ENCODE measurements around the gene UBR4.

The UBR4 gene

DNA sequence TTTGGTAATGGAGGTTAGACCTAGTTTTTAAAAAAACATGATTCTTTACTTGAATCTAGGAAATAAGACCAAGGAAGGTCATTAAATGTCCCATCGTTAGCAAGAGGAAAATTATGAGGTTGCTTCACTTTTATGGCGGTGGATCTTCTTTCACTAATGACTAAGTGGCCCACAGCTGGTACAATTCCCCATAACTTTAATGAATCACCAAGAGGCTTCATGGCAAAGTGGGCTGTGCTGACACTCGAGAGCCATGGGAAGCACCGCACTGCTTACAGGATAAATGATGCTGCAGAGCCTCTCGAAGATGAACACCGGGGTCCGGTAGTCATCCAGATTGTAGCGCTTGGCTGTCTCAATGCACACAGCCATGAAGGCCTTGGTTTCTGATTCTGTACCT, 108.8 kb downstream of the UBR4 start:
- H3K4me3 ChIP-seq (ENCODE audit: low read length), result no peak overlapping the region
- no peaks in the 10 kb centered on the region for H3K79me2 ChIP-seq (ENCODE audit: low read length)
- H3K36me3 ChIP-seq (replicated peaks; ENCODE audit: insufficient read depth, low read length), result 0 out of 2 replicates have a peak, but pooled peaks cover 6% of the 10 kb centered on the region
- H3K9me3 ChIP-seq (replicated peaks; ENCODE audit: insufficient read depth, low read length), result no peaks in the 10 kb centered on the region
- H3F3A ChIP-seq (ENCODE audit: insufficient read depth, low read length), result no peaks in the 10 kb centered on the region
- no peaks in the 10 kb centered on the region for H3K4me1 ChIP-seq (ENCODE audit: low read length)
- H2AFZ ChIP-seq (ENCODE audit: low read length), result no peak overlapping the region
- no peak overlapping the region for H3K4me2 ChIP-seq (ENCODE audit: low read depth, low read length)
- no peaks in the 10 kb centered on the region for H3K9me2 ChIP-seq (replicated peaks; ENCODE audit: insufficient read depth, low read length)
- no peaks in the 10 kb centered on the region for H3K27me3 ChIP-seq (replicated peaks; ENCODE audit: insufficient read depth, low read length)
- no peak overlapping the region for H3K27ac ChIP-seq (ENCODE audit: low read length)
- DNase-seq, result no peak
- no peaks in the 10 kb centered on the region for H4K20me1 ChIP-seq (ENCODE audit: insufficient read depth, low read length)
- TF ChIP-seq, protein P1, sequence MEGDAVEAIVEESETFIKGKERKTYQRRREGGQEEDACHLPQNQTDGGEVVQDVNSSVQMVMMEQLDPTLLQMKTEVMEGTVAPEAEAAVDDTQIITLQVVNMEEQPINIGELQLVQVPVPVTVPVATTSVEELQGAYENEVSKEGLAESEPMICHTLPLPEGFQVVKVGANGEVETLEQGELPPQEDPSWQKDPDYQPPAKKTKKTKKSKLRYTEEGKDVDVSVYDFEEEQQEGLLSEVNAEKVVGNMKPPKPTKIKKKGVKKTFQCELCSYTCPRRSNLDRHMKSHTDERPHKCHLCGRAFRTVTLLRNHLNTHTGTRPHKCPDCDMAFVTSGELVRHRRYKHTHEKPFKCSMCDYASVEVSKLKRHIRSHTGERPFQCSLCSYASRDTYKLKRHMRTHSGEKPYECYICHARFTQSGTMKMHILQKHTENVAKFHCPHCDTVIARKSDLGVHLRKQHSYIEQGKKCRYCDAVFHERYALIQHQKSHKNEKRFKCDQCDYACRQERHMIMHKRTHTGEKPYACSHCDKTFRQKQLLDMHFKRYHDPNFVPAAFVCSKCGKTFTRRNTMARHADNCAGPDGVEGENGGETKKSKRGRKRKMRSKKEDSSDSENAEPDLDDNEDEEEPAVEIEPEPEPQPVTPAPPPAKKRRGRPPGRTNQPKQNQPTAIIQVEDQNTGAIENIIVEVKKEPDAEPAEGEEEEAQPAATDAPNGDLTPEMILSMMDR (IDR thresholded peaks at IDR 0.05; ENCODE audit: low read length), result no peak
- TF ChIP-seq EZH2 (optimal IDR thresholded peaks at IDR 0.05; ENCODE audit: low read depth, low read length) (no peak), EZH2phosphoT487 (IDR thresholded peaks at IDR 0.05; ENCODE audit: low read length) (no peak)
- no peak overlapping the region for H3K9ac ChIP-seq (ENCODE audit: low read length)

DNA sequence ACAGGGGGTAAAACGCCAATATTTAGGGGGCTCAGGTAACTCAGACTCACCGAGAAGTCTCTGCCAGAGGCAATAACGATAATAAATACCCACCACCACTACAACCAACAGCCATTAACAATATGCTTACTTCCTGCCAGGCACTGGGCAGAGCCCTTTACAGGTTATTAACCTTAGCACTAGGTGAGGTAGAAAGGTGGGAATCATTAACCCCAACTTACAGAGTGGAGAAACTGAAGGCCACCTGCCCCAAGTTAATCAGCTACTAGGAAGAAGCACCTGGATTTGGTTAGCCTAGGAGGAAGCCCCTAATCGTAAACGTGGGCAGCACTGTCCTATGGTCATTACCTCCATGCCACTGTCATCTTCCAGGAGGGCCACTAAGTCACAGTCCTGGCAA, 110.0 kb downstream of the UBR4 start:
- TF ChIP-seq EZH2phosphoT487 (IDR thresholded peaks at IDR 0.05; ENCODE audit: low read length), result no peak
- TF ChIP-seq, protein P1 (IDR thresholded peaks at IDR 0.05; ENCODE audit: low read length), result no peak
- TF ChIP-seq EZH2 (optimal IDR thresholded peaks at IDR 0.05; ENCODE audit: low read depth, low read length), result no peak
- no peaks in the 10 kb centered on the region for H3F3A ChIP-seq (ENCODE audit: insufficient read depth, low read length)

DNA sequence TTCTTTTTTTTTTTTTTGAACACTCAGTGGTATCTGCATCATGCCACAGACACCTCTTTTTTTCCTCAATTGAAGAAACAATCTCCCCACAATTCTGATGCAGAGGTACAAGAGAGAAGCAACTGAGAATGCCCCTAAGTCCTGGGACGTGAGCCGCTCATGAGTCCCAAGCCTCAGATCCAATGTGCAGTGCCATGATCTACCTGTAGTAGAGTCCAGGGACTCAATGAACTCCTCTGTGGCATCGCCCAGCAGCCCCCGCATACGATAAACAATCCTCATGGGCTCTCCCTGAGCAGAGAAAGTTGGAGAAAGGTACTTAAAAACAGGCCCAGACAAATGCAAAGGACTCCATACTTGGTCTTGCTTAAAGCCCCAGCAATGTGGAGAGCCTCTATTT, 113.1 kb downstream of the UBR4 start:
- no peak overlapping the region for H3K4me2 ChIP-seq (ENCODE audit: low read depth, low read length)
- H3K27me3 ChIP-seq (replicated peaks; ENCODE audit: insufficient read depth, low read length), result no peaks in the 10 kb centered on the region
- H3K4me1 ChIP-seq (ENCODE audit: low read length), result no peaks in the 10 kb centered on the region
- H3K79me2 ChIP-seq (ENCODE audit: low read length), result no peaks in the 10 kb centered on the region
- H3K27ac ChIP-seq (ENCODE audit: low read length), result no peak overlapping the region
- no peak overlapping the region for H3K4me3 ChIP-seq (ENCODE audit: low read length)
- H3K9me2 ChIP-seq (replicated peaks; ENCODE audit: insufficient read depth, low read length), result no peaks in the 10 kb centered on the region
- H3K36me3 ChIP-seq (replicated peaks; ENCODE audit: insufficient read depth, low read length), result peaks cover 4% of the 10 kb centered on the region; the same call in 1 of the 2 replicates
- no peaks in the 10 kb centered on the region for H3K9me3 ChIP-seq (replicated peaks; ENCODE audit: insufficient read depth, low read length)
- H3F3A ChIP-seq (ENCODE audit: insufficient read depth, low read length), result no peaks in the 10 kb centered on the region
- DNase-seq, result no peak
- TF ChIP-seq, protein P1 (IDR thresholded peaks at IDR 0.05; ENCODE audit: low read length), result no peak
- no peak for TF ChIP-seq EZH2 (optimal IDR thresholded peaks at IDR 0.05; ENCODE audit: low read depth, low read length)
- no peak for TF ChIP-seq EZH2phosphoT487 (IDR thresholded peaks at IDR 0.05; ENCODE audit: low read length)
- no peaks in the 10 kb centered on the region for H4K20me1 ChIP-seq (ENCODE audit: insufficient read depth, low read length)
- no peak overlapping the region for H3K9ac ChIP-seq (ENCODE audit: low read length)
- H2AFZ ChIP-seq (ENCODE audit: low read length), result no peak overlapping the region

More for the DNA sequence above, 110.0 kb downstream of the UBR4 start:
- no peaks in the 10 kb centered on the region for H3K27me3 ChIP-seq (replicated peaks; ENCODE audit: insufficient read depth, low read length)
- no peaks in the 10 kb centered on the region for H4K20me1 ChIP-seq (ENCODE audit: insufficient read depth, low read length)
- H3K9me3 ChIP-seq (replicated peaks; ENCODE audit: insufficient read depth, low read length), result no peaks in the 10 kb centered on the region
- H2AFZ ChIP-seq (ENCODE audit: low read length), result no peak overlapping the region
- H3K79me2 ChIP-seq (ENCODE audit: low read length), result no peaks in the 10 kb centered on the region
- H3K4me3 ChIP-seq (ENCODE audit: low read length), result no peak overlapping the region
- H3K9me2 ChIP-seq (replicated peaks; ENCODE audit: insufficient read depth, low read length), result no peaks in the 10 kb centered on the region
- H3K9ac ChIP-seq (ENCODE audit: low read length), result no peak overlapping the region
- no peak overlapping the region for H3K4me2 ChIP-seq (ENCODE audit: low read depth, low read length)
- 0 out of 2 replicates have a peak, but pooled peaks cover 3% of the 10 kb centered on the region for H3K36me3 ChIP-seq (replicated peaks; ENCODE audit: insufficient read depth, low read length)
- H3K4me1 ChIP-seq (ENCODE audit: low read length), result no peaks in the 10 kb centered on the region
- no peak for DNase-seq
- no peak overlapping the region for H3K27ac ChIP-seq (ENCODE audit: low read length)
